Stomach (tissue), 9 donors: ENCODE measurements around the gene HLTF. TPM values are rescaled to one million over a fixed set of nuclear protein-coding genes. Genes with fewer than 3 reads are reported as not detected.

Experiments
- DNase-seq, 2 donors: peaks; one replicate each; pipeline versions ENCODE4 v3.0.0 to v3.0.0-alpha.2; 2013 to 2019
- H3K27ac ChIP-seq, 5 donors: fragments of 200-600 bp in 4 of 5; sonication (generic) in 4 of 5; one replicate each; pipeline ENCODE4 v1.5.1; 2013 to 2019; ENCODE audit warnings: mild to moderate bottlenecking in 1 of 5, moderate library complexity in 1 of 5
- H3K27me3 ChIP-seq, 3 donors: fragments of 200-600 bp; sonication (generic); one replicate each; pipeline ENCODE4 v1.5.1; 2017 to 2019; ENCODE audit warnings: mixed run types in 1 of 3
- H3K36me3 ChIP-seq, 4 donors: fragments of 200-600 bp; sonication (generic); 1 replicate in 3 of 4; 2 replicates in 1 of 4; pipeline ENCODE4 v1.5.1; 2016 to 2019
- H3K4me1 ChIP-seq, 4 donors: fragments of 200-600 bp; sonication (generic); one replicate each; pipeline ENCODE4 v1.5.1; 2016 to 2019
- H3K4me3 ChIP-seq, 4 donors: fragments of 200-600 bp; sonication (generic) in 3 of 4; one replicate each; pipeline ENCODE4 v1.5.1; 2016 to 2019; ENCODE audit warnings: mild to moderate bottlenecking in 1 of 4
- H3K9me3 ChIP-seq, 4 donors: fragments of 200-600 bp; sonication (generic); one replicate each; pipeline ENCODE4 v1.5.1; 2016 to 2019
- EP300 ChIP-seq: sonication (generic); formaldehyde crosslinking; IDR thresholded peaks from one replicate; pipeline ENCODE4 v1.6.1; 2017; ENCODE audit warnings: antibody characterized with exemption
- POLR2A ChIP-seq, 4 donors: fragments of 450-650 bp; IDR thresholded peaks; one replicate each; pipeline ENCODE4 v1.6.1; 2016; ENCODE audit warnings: antibody characterized with exemption in 4 of 4, control low read depth in 2 of 4, mild to moderate bottlenecking in 1 of 4, moderate library complexity in 1 of 4
- POLR2AphosphoS5 ChIP-seq, 3 donors: sonication (generic); formaldehyde crosslinking; IDR thresholded peaks; one replicate each; pipeline ENCODE4 v1.6.1; 2016; ENCODE audit warnings: antibody characterized with exemption in 3 of 3
- WGBS, 5 donors: extraction: QIAGEN DNeasy Blood & Tissue Kit in 3 of 5; methylation state at CpG; one replicate each; pipeline versions ENCODE4 v1.1.5 to v1.1.7; 2013 to 2018; 5-methylcytosine and 5-hydroxymethylcytosine counted together
- intact Hi-C: fragments of 100-400 bp; cut with DNase I; formaldehyde crosslinking; loops from one replicate; pipeline ENCODE4 v1.15.1; 2023; ENCODE audit warnings: low total_unique reads
- polyA plus RNA-seq, 3 donors: library from polyadenylated mRNA; stranded (reverse); fragments of 200-250 nt; gene quantifications; one replicate each; pipeline ENCODE4 v1.2.3, GENCODE V29; 2013
- total RNA-seq, 5 donors: library from RNA; depleted of rRNA; stranded (reverse); fragments of >200 nt; gene quantifications; one replicate each; pipeline versions ENCODE4 v1.1.0 to v1.2.3, GENCODE V29; 2014 to 2016
- TF ChIP-seq, protein P1 (sequence below), 7 experiments: fragments of 450-650 bp in 4 of 7; fragments of 200-600 bp in 3 of 7; sonication (generic) in 3 of 7; IDR thresholded peaks; one replicate each; pipeline ENCODE4 v1.5.1; 2016 to 2019; ENCODE audit warnings: antibody characterized with exemption in 7 of 7, control low read depth in 2 of 7, mild to moderate bottlenecking in 1 of 7
- donor health status: healthy with polysubstance abuse.
- donor health status: Bipolar disorder and iron deficiency.
- donor health status: healthy.

HLTF gene
- total and polyA plus RNA-seq, 8 donors, result 3.4 to 61.6 (median 11.7) TPM

- no peak for TF ChIP-seq POLR2AphosphoS5 (IDR thresholded peaks at IDR 0.05)
- TF ChIP-seq POLR2A (IDR thresholded peaks at IDR 0.05), result no peak
- TF ChIP-seq, protein P1, sequence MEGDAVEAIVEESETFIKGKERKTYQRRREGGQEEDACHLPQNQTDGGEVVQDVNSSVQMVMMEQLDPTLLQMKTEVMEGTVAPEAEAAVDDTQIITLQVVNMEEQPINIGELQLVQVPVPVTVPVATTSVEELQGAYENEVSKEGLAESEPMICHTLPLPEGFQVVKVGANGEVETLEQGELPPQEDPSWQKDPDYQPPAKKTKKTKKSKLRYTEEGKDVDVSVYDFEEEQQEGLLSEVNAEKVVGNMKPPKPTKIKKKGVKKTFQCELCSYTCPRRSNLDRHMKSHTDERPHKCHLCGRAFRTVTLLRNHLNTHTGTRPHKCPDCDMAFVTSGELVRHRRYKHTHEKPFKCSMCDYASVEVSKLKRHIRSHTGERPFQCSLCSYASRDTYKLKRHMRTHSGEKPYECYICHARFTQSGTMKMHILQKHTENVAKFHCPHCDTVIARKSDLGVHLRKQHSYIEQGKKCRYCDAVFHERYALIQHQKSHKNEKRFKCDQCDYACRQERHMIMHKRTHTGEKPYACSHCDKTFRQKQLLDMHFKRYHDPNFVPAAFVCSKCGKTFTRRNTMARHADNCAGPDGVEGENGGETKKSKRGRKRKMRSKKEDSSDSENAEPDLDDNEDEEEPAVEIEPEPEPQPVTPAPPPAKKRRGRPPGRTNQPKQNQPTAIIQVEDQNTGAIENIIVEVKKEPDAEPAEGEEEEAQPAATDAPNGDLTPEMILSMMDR (IDR thresholded peaks at IDR 0.05), result no peak
- no peak for TF ChIP-seq EP300
- intact Hi-C loops, result no loop called here
- H3K9me3 ChIP-seq, result no peaks in the 10 kb centered on the region
- H3K4me3 ChIP-seq, result no peak overlapping the region
- H3K27ac ChIP-seq, result peak overlapping the region in 1 of 5 donors; percentile 33
- H3K4me1 ChIP-seq, result peaks cover 0 to 26% (median 7%) of the 10 kb centered on the region in 4 donors
- H3K27me3 ChIP-seq, result no peaks in the 10 kb centered on the region
- H3K36me3 ChIP-seq, result peaks cover 43 to 89% (median 83%) of the 10 kb centered on the region in 4 donors
- WGBS, 5 donors, result 87 to 93% (median 90%) methylated on average over 2 of the region's 2 CpGs
- peak in 1 of 2 donors; percentile 32 for DNase-seq
These were observed 76.6 kb downstream of the HLTF start for GRCh38 chr3:149009732-149010131.

DNA sequence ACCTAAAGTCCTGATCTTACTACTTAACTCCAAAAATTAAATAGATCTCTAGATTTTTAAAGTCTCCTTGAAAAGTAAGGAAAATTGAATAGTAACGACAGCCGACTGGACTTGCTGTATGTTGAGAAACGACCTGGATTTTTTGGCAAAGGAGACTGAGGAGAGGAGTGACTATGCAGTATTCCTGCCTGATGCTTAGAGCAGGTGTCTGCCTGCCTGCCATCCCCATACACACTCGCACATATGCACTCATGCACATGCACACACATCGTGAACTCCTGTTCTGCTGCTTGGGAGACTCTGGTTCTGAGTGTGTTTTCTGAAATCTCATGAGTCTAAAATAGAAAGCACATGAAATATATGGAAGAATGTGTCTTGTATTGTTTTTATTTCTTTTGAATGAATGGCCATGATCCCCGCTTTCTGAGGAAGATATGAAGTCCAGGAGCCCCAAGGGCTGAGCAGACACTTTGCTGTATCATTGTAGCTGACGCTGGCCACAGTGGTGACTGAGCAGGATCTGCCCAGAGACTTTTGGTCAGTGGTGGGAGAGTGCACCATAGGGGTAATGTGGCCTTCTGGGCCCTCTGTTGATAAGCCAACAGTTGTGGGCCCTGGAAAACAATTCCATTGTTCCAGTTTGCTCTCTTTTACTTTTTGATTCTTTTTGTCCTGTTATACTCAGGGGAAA is 78.6 kb downstream of the HLTF start:
- TF ChIP-seq EP300 (no peak), POLR2A (IDR thresholded peaks at IDR 0.05) (no peak), POLR2AphosphoS5 (IDR thresholded peaks at IDR 0.05) (no peak)
- TF ChIP-seq, protein P1 (IDR thresholded peaks at IDR 0.05), result no peak
- Histone ChIP-seq H3K27ac (no peak overlapping the region), H3K27me3 (no peaks in the 10 kb centered on the region), H3K36me3 (peaks cover 43 to 79% (median 71%) of the 10 kb centered on the region in 4 donors), H3K4me3 (no peak overlapping the region), H3K4me1 (peaks cover 0 to 42% (median 20%) of the 10 kb centered on the region in 4 donors), H3K9me3 (no peaks in the 10 kb centered on the region)
- intact Hi-C loops, result no loop called here
- DNase-seq, result no peak
- 83 to 94% (median 92%) methylated on average over 7 of the region's 7 CpGs for WGBS, 5 donors

GRCh38 chr3:149005416-149005815 is 80.9 kb downstream of the HLTF start:
- H3K4me1 ChIP-seq, result peaks cover 0 to 38% (median 16%) of the 10 kb centered on the region in 4 donors
- 79 to 98% (median 93%) methylated on average over 1 of the region's 1 CpG for WGBS, 5 donors

GRCh38 chr3:149004622-149005021 is 81.7 kb downstream of the HLTF start:
- WGBS, 5 donors, result 29 to 51% (median 40%) methylated on average over 4 of the region's 4 CpGs
- no peak for DNase-seq
- Histone ChIP-seq H3K36me3 (peaks cover 31 to 73% (median 63%) of the 10 kb centered on the region in 4 donors), H3K9me3 (no peaks in the 10 kb centered on the region), H3K4me3 (no peak overlapping the region), H3K27me3 (no peaks in the 10 kb centered on the region), H3K27ac (peak overlapping the region in 2 of 5 donors; percentile 19 to 40), H3K4me1 (peaks cover 0 to 36% (median 19%) of the 10 kb centered on the region in 4 donors)
- intact Hi-C loops, result no loop called here
- no peak for TF ChIP-seq POLR2A (IDR thresholded peaks at IDR 0.05)
- no peak for TF ChIP-seq POLR2AphosphoS5 (IDR thresholded peaks at IDR 0.05)
- TF ChIP-seq EP300, result no peak
- TF ChIP-seq, protein P1 (IDR thresholded peaks at IDR 0.05), result no peak

More at GRCh38 chr3:149005416-149005815, 80.9 kb downstream of the HLTF start:
- no peaks in the 10 kb centered on the region for H3K9me3 ChIP-seq
- H3K27ac ChIP-seq, result no peak overlapping the region
- H3K4me3 ChIP-seq, result no peak overlapping the region
- peaks cover 36 to 73% (median 63%) of the 10 kb centered on the region in 4 donors for H3K36me3 ChIP-seq
- DNase-seq, result no peak
- TF ChIP-seq POLR2A (IDR thresholded peaks at IDR 0.05), result no peak
- no peak for TF ChIP-seq EP300
- no peak for TF ChIP-seq POLR2AphosphoS5 (IDR thresholded peaks at IDR 0.05)
- TF ChIP-seq, protein P1 (IDR thresholded peaks at IDR 0.05), result no peak
- intact Hi-C loops, result no loop called here
- H3K27me3 ChIP-seq, result no peaks in the 10 kb centered on the region
